AG09309 (cell line): ENCODE data around the gene ATP4B.

ENCODE experiments used
- DNase-seq: peaks from one replicate; pipeline ENCODE4 v3.0.0-alpha.2; 2010; ENCODE audit warnings: low read depth
- H3K4me3 ChIP-seq: 2 replicates; pipeline ENCODE4 v1.5.1; 2011; ENCODE audit warnings: mild to moderate bottlenecking, low read depth, low read length, moderate library complexity; ENCODE audit not compliant: control insufficient read depth
- TF ChIP-seq, protein P1 (sequence below): IDR thresholded peaks from 2 replicates; pipeline ENCODE4 v1.5.1; 2011; ENCODE audit warnings: mild to moderate bottlenecking, low read depth, low read length, inconsistent platforms; ENCODE audit not compliant: insufficient read depth, control insufficient read depth; ENCODE audit errors: missing control alignments

Gene ATP4B

DNA sequence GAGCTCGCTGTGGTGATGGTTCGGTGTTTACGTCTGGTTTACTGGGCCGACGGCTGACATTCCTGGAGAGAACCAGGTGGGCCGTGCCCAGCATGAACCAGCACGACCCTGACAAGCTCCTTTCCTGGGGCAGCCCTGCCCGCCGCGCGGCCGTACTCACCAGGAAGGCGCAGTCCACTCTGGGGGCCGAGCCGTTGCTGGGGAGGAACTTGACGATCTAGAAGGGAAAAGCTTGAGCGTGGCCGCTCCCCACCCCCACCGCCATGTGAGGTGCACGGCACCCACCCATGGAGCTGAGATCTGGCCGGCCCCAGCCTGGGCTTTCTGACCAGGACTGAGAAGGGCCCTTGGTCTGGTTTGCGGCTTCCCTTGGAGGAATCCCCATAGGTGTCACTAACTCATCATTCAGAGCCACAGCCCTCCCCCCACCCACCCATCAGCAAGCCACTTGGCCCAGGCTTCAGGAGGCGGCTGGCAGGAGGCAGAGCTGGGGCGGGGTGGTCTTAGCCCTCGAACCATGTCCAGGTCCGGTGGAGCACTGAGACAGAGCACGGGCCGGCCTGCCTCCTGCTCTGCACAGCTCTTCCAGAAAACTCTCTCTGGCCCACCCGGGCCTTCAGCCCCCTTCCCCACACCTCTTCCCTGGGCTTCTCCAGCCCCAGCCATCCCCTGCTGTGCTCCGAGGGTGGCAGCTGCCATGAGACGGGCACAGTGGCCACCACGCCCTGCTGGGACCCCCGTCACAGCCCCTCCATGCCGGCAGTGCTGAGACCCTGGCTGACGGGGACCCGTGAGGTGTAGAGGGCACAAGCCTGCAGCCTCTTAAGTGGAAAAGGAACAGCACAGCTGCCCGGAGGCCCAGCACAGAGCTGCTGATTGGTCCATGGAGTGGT is 6.2 kb downstream of the ATP4B start:
- H3K4me3 ChIP-seq: no peak overlapping the region
- TF ChIP-seq, protein P1, sequence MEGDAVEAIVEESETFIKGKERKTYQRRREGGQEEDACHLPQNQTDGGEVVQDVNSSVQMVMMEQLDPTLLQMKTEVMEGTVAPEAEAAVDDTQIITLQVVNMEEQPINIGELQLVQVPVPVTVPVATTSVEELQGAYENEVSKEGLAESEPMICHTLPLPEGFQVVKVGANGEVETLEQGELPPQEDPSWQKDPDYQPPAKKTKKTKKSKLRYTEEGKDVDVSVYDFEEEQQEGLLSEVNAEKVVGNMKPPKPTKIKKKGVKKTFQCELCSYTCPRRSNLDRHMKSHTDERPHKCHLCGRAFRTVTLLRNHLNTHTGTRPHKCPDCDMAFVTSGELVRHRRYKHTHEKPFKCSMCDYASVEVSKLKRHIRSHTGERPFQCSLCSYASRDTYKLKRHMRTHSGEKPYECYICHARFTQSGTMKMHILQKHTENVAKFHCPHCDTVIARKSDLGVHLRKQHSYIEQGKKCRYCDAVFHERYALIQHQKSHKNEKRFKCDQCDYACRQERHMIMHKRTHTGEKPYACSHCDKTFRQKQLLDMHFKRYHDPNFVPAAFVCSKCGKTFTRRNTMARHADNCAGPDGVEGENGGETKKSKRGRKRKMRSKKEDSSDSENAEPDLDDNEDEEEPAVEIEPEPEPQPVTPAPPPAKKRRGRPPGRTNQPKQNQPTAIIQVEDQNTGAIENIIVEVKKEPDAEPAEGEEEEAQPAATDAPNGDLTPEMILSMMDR: no peak
- no peak for DNase-seq

DNA sequence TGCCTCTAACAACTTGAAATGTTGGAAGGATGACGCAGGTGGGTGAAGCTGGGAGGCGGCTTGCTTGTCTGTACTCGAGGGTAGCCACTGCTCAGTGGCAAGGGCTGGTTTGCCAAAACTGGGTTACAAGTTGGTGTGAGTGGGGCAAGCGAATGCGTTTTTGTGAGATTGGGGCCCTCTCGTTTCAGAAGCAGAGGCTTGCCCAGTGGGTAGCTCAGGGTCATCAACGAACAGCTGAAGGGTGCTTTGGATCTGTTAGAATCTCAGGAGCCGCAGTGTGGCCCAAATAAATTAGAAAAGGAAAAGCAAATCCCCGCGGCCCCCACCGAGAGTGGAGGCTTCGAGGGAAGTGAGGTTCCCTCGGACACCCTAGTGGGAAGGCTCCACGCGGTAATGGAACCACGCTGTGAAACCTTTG is 7.3 kb downstream of the ATP4B start:
- TF ChIP-seq, protein P1: no peak
- no peak for DNase-seq
- H3K4me3 ChIP-seq: no peak overlapping the region

DNA sequence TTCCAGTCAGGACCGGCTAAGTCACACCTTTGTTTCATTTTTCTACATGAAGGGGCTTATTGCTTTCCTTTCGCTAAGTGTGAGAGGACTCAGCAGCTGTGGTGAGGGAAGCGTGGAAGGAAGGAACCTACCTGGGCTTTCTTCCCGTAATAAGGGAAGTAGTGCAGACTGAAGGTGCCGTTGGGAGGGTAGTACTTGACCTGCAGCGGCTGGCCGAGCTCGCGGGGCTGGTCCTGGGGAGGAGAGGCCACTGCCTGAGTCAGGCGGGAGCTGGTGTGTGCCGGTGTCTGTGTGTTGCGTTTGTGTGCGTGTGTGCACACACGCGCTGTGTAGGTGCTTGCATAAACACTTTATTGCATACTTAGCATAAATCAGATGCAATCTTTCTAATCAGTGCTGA is 7.7 kb downstream of the ATP4B start:
- no peak for DNase-seq
- H3K4me3 ChIP-seq: no peak overlapping the region
- TF ChIP-seq, protein P1: no peak

DNA sequence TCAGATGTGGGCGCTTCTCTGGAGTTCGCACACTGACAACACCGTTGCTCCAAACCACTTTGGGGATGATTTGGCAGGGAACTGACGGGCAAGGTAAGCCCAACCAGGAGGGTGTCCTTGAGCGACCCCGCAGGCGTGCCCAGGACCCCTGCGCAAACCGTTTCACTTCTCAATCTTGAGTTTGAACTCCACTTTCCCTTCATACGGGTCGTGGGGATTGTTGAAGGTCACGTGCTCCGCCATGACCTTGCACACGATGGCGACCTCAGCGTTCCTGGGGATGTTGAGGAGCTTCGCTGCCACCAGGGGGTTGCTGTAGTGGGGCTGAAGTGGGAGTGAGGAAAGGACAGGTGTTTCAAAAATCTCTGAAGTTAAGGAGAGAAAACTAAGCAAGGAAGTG is 8.8 kb downstream of the ATP4B start:
- H3K4me3 ChIP-seq: no peak overlapping the region
- TF ChIP-seq, protein P1: no peak
- DNase-seq: no peak

DNA sequence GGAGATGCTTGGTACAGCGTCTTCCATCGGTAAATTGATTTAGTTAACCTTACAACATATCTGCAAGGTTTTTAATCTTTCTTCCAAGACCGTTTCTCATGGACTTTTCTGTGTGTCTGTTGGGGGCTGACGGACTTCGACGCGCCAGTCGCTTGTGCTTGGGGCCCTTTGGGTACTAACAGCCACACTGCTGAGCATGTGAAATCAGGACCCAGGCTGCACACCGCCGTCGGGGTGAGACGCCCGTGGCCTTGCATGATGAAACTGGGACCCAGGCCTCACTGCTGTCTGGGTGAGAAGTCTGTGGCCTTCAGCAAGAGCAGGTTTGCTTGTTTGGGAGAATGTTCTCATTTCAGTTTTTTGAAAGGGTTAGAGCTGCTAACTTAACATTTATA is 9.8 kb downstream of the ATP4B start:
- no peak overlapping the region for H3K4me3 ChIP-seq
- TF ChIP-seq, protein P1: no peak

DNA sequence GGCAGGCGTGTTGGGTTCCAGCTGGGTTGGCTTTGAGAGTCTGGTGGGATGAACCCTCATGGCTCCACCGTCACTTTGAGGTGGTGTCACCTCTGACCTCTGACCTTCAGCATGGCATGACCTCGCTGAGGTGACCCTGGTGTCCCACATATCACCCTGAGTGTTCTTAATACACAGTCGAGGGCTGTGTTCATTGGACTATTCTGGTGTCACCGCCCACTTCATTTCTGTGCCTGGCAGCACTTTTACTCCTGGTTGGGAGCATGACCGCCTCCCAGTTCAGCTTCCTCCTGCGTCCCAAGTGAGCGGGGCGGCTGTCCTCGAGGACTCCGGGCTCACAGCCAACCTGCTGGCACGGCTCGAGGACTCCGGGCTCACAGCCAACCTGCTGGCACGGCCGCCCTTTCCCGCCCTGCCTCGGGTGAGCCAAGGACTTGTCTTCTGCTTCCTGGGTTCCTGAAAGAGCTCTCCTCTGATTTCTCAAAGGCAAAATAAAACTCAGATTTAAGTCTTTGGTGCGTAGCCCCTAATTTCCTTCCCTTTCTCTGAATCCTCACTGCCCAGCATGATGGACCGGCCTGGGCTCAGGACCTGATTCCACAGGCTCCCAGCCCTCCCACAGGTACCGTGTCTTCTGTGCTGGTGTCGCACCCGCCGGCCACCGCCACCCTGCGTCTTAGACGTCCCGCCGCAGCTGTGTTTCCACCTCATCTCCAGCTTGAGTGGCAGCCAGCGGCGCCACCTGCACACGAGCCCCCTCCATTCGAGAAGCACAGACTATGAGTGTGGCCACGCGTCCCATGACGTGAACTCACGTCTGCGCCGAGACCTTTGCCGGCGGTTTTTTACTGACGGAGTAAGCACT is 10.4 kb downstream of the ATP4B start:
- TF ChIP-seq, protein P1: no peak
- H3K4me3 ChIP-seq: no peak overlapping the region
- DNase-seq: no peak

More for the DNA sequence above, 9.8 kb downstream of the ATP4B start:
- no peak for DNase-seq
